Kidney epithelial cell (primary cell): ENCODE measurements around the gene TPR. TPM values are rescaled to one million over a fixed set of nuclear protein-coding genes. Genes with fewer than 3 reads are reported as not detected.

Experiments used
- DNase-seq: peaks from one replicate; pipeline ENCODE4 v3.0.0-alpha.2; 2010; ENCODE audit warnings: low read depth
- H3K27me3 ChIP-seq: 2 replicates; pipeline ENCODE4 v1.6.0; 2011; ENCODE audit warnings: low read length; ENCODE audit not compliant: control insufficient read depth, insufficient read depth
- H3K36me3 ChIP-seq: 2 replicates; pipeline ENCODE4 v1.5.1; 2011; ENCODE audit warnings: low read length; ENCODE audit not compliant: control insufficient read depth, insufficient read depth
- H3K4me3 ChIP-seq: 2 replicates; pipeline ENCODE4 v1.5.1; 2011; ENCODE audit warnings: low read depth, mild to moderate bottlenecking, control low read depth, low read length
- total RNA-seq: library from RNA; depleted of rRNA; stranded (reverse); fragments of >200 nt; gene quantifications from 2 replicates; pipeline ENCODE4 v1.2.3, GENCODE V29; 2015
- TF ChIP-seq, protein P1 (sequence below): IDR thresholded peaks from 2 replicates; pipeline ENCODE4 v1.5.1; 2011; ENCODE audit warnings: mild to moderate bottlenecking, moderate library complexity, low read length, control low read depth, inconsistent platforms; ENCODE audit not compliant: insufficient read depth, poor library complexity, severe bottlenecking

TPR gene
- total RNA-seq, 1 donor from 2014 or later, result 43.1 TPM

GRCh38 chr1:186271032-186271431, 104.0 kb downstream of the TPR start:
- no peak overlapping the region for H3K4me3 ChIP-seq
- no peaks in the 10 kb centered on the region for H3K36me3 ChIP-seq
- H3K27me3 ChIP-seq, result no peaks in the 10 kb centered on the region
- TF ChIP-seq, protein P1, sequence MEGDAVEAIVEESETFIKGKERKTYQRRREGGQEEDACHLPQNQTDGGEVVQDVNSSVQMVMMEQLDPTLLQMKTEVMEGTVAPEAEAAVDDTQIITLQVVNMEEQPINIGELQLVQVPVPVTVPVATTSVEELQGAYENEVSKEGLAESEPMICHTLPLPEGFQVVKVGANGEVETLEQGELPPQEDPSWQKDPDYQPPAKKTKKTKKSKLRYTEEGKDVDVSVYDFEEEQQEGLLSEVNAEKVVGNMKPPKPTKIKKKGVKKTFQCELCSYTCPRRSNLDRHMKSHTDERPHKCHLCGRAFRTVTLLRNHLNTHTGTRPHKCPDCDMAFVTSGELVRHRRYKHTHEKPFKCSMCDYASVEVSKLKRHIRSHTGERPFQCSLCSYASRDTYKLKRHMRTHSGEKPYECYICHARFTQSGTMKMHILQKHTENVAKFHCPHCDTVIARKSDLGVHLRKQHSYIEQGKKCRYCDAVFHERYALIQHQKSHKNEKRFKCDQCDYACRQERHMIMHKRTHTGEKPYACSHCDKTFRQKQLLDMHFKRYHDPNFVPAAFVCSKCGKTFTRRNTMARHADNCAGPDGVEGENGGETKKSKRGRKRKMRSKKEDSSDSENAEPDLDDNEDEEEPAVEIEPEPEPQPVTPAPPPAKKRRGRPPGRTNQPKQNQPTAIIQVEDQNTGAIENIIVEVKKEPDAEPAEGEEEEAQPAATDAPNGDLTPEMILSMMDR, result no peak
- DNase-seq, result no peak

Other genes starting within 250 kb of the TPR start
- gene PRG4, start 79.0 kb downstream of the TPR start, total RNA-seq, result not detected in 2 replicates
- gene ODR4, start 585 bp upstream of the TPR start, total RNA-seq, result 13.2 and 24.8 TPM in 2 replicates
- gene PDC, start 85.9 kb upstream of the TPR start, total RNA-seq, result not detected in 2 replicates